ENCODE data around the gene IQGAP1.
"Not testable (repeated sequence)": the region's sequence is repeated elsewhere in the genome, so short reads cannot be mapped to it uniquely, and the experiment has no call there.

Gene IQGAP1

GRCh38 chr15:90493647-90494046, 105.6 kb downstream of the IQGAP1 start:
- no peak for DNase-seq

- no peak for DNase-seq
These were observed 107.0 kb downstream of the IQGAP1 start for GRCh38 chr15:90495067-90495466.

- no peak for DNase-seq
These were observed 108.7 kb downstream of the IQGAP1 start for GRCh38 chr15:90496791-90497190.

- DNase-seq, result no peak
These were observed 109.3 kb downstream of the IQGAP1 start for GRCh38 chr15:90497376-90497775.

- no peak for DNase-seq
These were observed 109.9 kb downstream of the IQGAP1 start for GRCh38 chr15:90497912-90498311.

- no peak for DNase-seq
These were observed 112.1 kb downstream of the IQGAP1 start for GRCh38 chr15:90500171-90500570.

- DNase-seq, result no peak
These were observed 113.9 kb downstream of the IQGAP1 start for GRCh38 chr15:90501898-90502297.

- DNase-seq, result not testable (repeated sequence)
These were observed 122.7 kb downstream of the IQGAP1 start for GRCh38 chr15:90510781-90511180.

GRCh38 chr15:90511211-90511618, 123.2 kb downstream of the IQGAP1 start:
- DNase-seq, result peak; percentile 40

GRCh38 chr15:90512276-90512675, 124.2 kb downstream of the IQGAP1 start:
- no peak for DNase-seq

- DNase-seq, result no peak
These were observed 124.9 kb downstream of the IQGAP1 start for GRCh38 chr15:90512981-90513380.

GRCh38 chr15:90513448-90513847, 125.4 kb downstream of the IQGAP1 start:
- DNase-seq, result no peak

GRCh38 chr15:90513893-90514292, 125.9 kb downstream of the IQGAP1 start:
- DNase-seq, result not testable (repeated sequence)

GRCh38 chr15:90519688-90520087, 131.6 kb downstream of the IQGAP1 start:
- no peak for DNase-seq

GRCh38 chr15:90520365-90520764, 132.3 kb downstream of the IQGAP1 start:
- DNase-seq, result no peak

GRCh38 chr15:90523373-90523772, 135.3 kb downstream of the IQGAP1 start:
- DNase-seq, result no peak

GRCh38 chr15:90524018-90524803, 136.2 kb downstream of the IQGAP1 start:
- DNase-seq, result not testable (repeated sequence)

GRCh38 chr15:90529011-90529370, 140.9 kb downstream of the IQGAP1 start:
- DNase-seq, result no peak

GRCh38 chr15:90529371-90530249, 141.6 kb downstream of the IQGAP1 start, which contains the start of gene CRTC3:
Gene CRTC3, plus strand, starts transcription at chr15:90529923. Its CDS starts 149 bp downstream, at chr15:90530072.
- peak; percentile 62 for DNase-seq

GRCh38 chr15:90530250-90531051, 142.4 kb downstream of the IQGAP1 start:
- DNase-seq, result peak; percentile 63

- no peak for DNase-seq
These were observed 143.1 kb downstream of the IQGAP1 start for GRCh38 chr15:90531147-90531546.

- DNase-seq, result no peak
These were observed 147.2 kb downstream of the IQGAP1 start for GRCh38 chr15:90535254-90535653.

- DNase-seq, result no peak
These were observed 151.7 kb downstream of the IQGAP1 start for GRCh38 chr15:90539789-90540188.

Data from stimulated activated CD8-positive, alpha-beta memory T cell treated with anti-CD3 and anti-CD28 coated beads, Interleukin-4, amount 100 ng/mL, for 48 hours (primary cell).